Measurements from ENCODE around the gene CAV2.

CAV2 gene

GRCh38 chr7:116544487-116544886 lies 44.9 kb downstream of the CAV2 start:
- TF ChIP-seq CTCF (IDR thresholded peaks at IDR 0.05; ENCODE audit: low read depth, low read length), result no peak
- DNase-seq (ENCODE audit: extremely low read depth, low read depth), result no peak

- no peak for TF ChIP-seq CTCF (IDR thresholded peaks at IDR 0.05; ENCODE audit: low read depth, low read length)
- DNase-seq (ENCODE audit: extremely low read depth, low read depth), result no peak
These were observed 46.0 kb downstream of the CAV2 start for GRCh38 chr7:116545411-116545993.

GRCh38 chr7:116546054-116546453 lies 46.5 kb downstream of the CAV2 start:
- no peak for TF ChIP-seq CTCF (IDR thresholded peaks at IDR 0.05; ENCODE audit: low read depth, low read length)
- no peak for DNase-seq (ENCODE audit: extremely low read depth, low read depth)

GRCh38 chr7:116546916-116547315 lies 47.4 kb downstream of the CAV2 start:
- no peak for DNase-seq (ENCODE audit: extremely low read depth, low read depth)
- no peak for TF ChIP-seq CTCF (IDR thresholded peaks at IDR 0.05; ENCODE audit: low read depth, low read length)

GRCh38 chr7:116547347-116547746 lies 47.8 kb downstream of the CAV2 start:
- TF ChIP-seq CTCF (IDR thresholded peaks at IDR 0.05; ENCODE audit: low read depth, low read length), result no peak
- no peak for DNase-seq (ENCODE audit: extremely low read depth, low read depth)

- DNase-seq (ENCODE audit: extremely low read depth, low read depth), result no peak
- TF ChIP-seq CTCF (IDR thresholded peaks at IDR 0.05; ENCODE audit: low read depth, low read length), result no peak
These were observed 49.0 kb downstream of the CAV2 start for GRCh38 chr7:116548506-116548905.

- no peak for DNase-seq (ENCODE audit: extremely low read depth, low read depth)
- TF ChIP-seq CTCF (IDR thresholded peaks at IDR 0.05; ENCODE audit: low read depth, low read length), result no peak
These were observed 49.8 kb downstream of the CAV2 start for GRCh38 chr7:116549370-116549769.
